ENCODE data around the gene U2SURP. TPM values are rescaled to one million over a fixed set of nuclear protein-coding genes. Genes with fewer than 3 reads are reported as not detected.
"Not testable (repeated sequence)": the region's sequence is repeated elsewhere in the genome, so short reads cannot be mapped to it uniquely, and the experiment has no call there.

U2SURP gene
- total RNA-seq, 1 experiment from 2014 or later = 132 TPM

DNA sequence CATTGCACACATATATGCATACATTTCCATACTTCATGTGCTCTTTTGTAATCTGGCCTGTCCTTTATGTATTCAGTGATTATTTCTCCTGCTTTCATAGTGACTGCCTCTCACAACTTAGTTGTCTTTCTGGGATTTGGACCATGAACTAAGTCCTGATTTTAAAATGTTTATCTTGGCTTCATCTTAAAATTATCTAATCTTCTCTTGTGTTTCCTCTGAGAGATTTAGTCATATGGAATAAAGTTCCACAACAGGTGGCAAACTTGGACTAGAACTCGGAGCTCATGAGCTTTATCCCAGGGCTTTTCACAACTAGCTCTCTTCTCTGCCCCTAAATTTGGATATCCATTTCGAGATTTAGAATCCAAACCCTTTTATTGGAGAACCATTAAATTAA is 44.3 kb downstream of the U2SURP start:
- H3K79me2 ChIP-seq (ENCODE audit: insufficient read depth, low read length) = peaks cover 16% of the 10 kb centered on the region
- ChIA-PET POLR2A (interaction anchor here (0.6 kb wide), 1 partner anchor 901 kb away, joined by 3 read pairs; no protein-coding TSS in a partner anchor), RAD21 (ENCODE audit: low non-redundant PET in 1 of 2, low total read pairs in 2 of 2, uncharacterized antibody in 2 of 2, unreplicated experiment in 2 of 2) (no interaction called here), CTCF (interaction anchor here (0.6 kb wide), 1 partner anchor 636 kb away, joined by 4 read pairs; no protein-coding TSS in a partner anchor)
- no peak overlapping the region for H3K9ac ChIP-seq (ENCODE audit: low read length)
- no peak overlapping the region for H3K4me3 ChIP-seq (replicated peaks in 1 of 2; ENCODE audit: low read depth in 1 of 2, low read length in 2 of 2)
- ATAC-seq (no peak), DNase-seq (ENCODE audit: low read depth, low spot score) (no peak)
- intact Hi-C loops (cut with micrococcal nuclease) = no loop called here
- no peaks in the 10 kb centered on the region for H3K27me3 ChIP-seq (ENCODE audit: insufficient read depth, low read length)
- no TSS peak for BruUV-seq (replicated peaks)
- TF ChIP-seq YY1 (IDR thresholded peaks at IDR 0.05; ENCODE audit: extremely low read depth, insufficient replicate concordance, low read depth, low read length) = no peak
- TF ChIP-seq TCF7L2 (IDR thresholded peaks at IDR 0.05; ENCODE audit: borderline replicate concordance, extremely low read depth, insufficient read depth, insufficient read length) = no peak
- no peak for TF ChIP-seq SRF (IDR thresholded peaks at IDR 0.05; ENCODE audit: low read depth)
- TF ChIP-seq, protein P1, sequence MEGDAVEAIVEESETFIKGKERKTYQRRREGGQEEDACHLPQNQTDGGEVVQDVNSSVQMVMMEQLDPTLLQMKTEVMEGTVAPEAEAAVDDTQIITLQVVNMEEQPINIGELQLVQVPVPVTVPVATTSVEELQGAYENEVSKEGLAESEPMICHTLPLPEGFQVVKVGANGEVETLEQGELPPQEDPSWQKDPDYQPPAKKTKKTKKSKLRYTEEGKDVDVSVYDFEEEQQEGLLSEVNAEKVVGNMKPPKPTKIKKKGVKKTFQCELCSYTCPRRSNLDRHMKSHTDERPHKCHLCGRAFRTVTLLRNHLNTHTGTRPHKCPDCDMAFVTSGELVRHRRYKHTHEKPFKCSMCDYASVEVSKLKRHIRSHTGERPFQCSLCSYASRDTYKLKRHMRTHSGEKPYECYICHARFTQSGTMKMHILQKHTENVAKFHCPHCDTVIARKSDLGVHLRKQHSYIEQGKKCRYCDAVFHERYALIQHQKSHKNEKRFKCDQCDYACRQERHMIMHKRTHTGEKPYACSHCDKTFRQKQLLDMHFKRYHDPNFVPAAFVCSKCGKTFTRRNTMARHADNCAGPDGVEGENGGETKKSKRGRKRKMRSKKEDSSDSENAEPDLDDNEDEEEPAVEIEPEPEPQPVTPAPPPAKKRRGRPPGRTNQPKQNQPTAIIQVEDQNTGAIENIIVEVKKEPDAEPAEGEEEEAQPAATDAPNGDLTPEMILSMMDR (IDR thresholded peaks at IDR 0.05 in 2 of 3, conservative IDR thresholded peaks at IDR 0.05 in 1 of 3; ENCODE audit: borderline replicate concordance in 1 of 3, insufficient read depth in 1 of 3, low read depth in 2 of 3, low read length in 2 of 3) = no peak
- TF ChIP-seq CBX3 (IDR thresholded peaks at IDR 0.05; ENCODE audit: low read depth) = no peak
- H3K4me2 ChIP-seq (ENCODE audit: low read length) = no peak overlapping the region
- H3K9me2 ChIP-seq (ENCODE audit: insufficient read depth) = no peaks in the 10 kb centered on the region
- H4K20me1 ChIP-seq (ENCODE audit: insufficient read depth) = no peaks in the 10 kb centered on the region
- no peak overlapping the region for H2AFZ ChIP-seq (ENCODE audit: low read depth, low read length, poor library complexity, severe bottlenecking)
- H3K27ac ChIP-seq (ENCODE audit: low read depth, low read length) = no peak overlapping the region
- peaks cover 20 to 27% of the 10 kb centered on the region in 2 experiments; a peak in 3 of 4 replicates for H3K36me3 ChIP-seq (ENCODE audit: control insufficient read depth in 1 of 2, insufficient read depth in 2 of 2, low read length in 2 of 2)
- no peaks in the 10 kb centered on the region for H3K4me1 ChIP-seq (ENCODE audit: control insufficient read depth in 1 of 2, insufficient read depth in 2 of 2, low read length in 2 of 2)
- H3K9me3 ChIP-seq (ENCODE audit: control insufficient read depth in 1 of 2, insufficient read depth in 1 of 2, low read depth in 1 of 2, low read length in 2 of 2) = no peaks in the 10 kb centered on the region

DNA sequence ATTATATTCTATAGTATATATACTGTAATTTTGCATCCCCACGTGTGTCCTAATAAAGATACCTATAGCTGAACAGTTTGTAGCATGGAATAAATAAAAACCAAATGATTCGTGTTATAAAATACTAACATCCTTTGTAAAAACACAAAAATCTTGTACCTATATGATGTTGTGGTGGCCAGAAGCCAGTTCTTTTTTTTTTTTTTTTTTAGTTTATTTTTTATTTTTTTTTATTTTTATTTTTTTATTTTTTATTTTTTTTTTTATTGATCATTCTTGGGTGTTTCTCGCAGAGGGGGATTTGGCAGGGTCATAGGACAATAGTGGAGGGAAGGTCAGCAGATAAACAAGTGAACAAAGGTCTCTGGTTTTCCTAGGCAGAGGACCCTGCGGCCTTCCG is 44.7 kb downstream of the U2SURP start:
- H3K27me3 ChIP-seq (ENCODE audit: insufficient read depth, low read length); H3K9ac ChIP-seq (ENCODE audit: low read length); H3K9me2 ChIP-seq (ENCODE audit: insufficient read depth); intact Hi-C loops (cut with micrococcal nuclease); BruUV-seq (replicated peaks); H4K20me1 ChIP-seq (ENCODE audit: insufficient read depth); DNase-seq (ENCODE audit: low read depth, low spot score); H3K4me3 ChIP-seq (replicated peaks in 1 of 2; ENCODE audit: low read depth in 1 of 2, low read length in 2 of 2); H3K4me1 ChIP-seq (ENCODE audit: control insufficient read depth in 1 of 2, insufficient read depth in 2 of 2, low read length in 2 of 2); ATAC-seq; H2AFZ ChIP-seq (ENCODE audit: low read depth, low read length, poor library complexity, severe bottlenecking); H3K9me3 ChIP-seq (ENCODE audit: control insufficient read depth in 1 of 2, insufficient read depth in 1 of 2, low read depth in 1 of 2, low read length in 2 of 2); H3K27ac ChIP-seq (ENCODE audit: low read depth, low read length); RAD21 ChIA-PET (ENCODE audit: low non-redundant PET in 1 of 2, low total read pairs in 2 of 2, uncharacterized antibody in 2 of 2, unreplicated experiment in 2 of 2); POLR2A ChIA-PET; H3K4me2 ChIP-seq (ENCODE audit: low read length); CTCF ChIA-PET: not testable (repeated sequence)
- H3K79me2 ChIP-seq (ENCODE audit: insufficient read depth, low read length) = peaks cover 11% of the 10 kb centered on the region
- peaks cover 24 to 27% of the 10 kb centered on the region in 2 experiments for H3K36me3 ChIP-seq (ENCODE audit: control insufficient read depth in 1 of 2, insufficient read depth in 2 of 2, low read length in 2 of 2)

Measured in HCT116 (cell line).